MCF 10A (cell line): ENCODE data around the gene RGSL1. TPM values are rescaled to one million over a fixed set of nuclear protein-coding genes. Genes with fewer than 3 reads are reported as not detected.

Source experiments
- BruUV-seq: library from RNA; stranded (reverse); fragments of 400-500 nt; replicated peaks from 2 replicates; lab custom pipeline; 2021; lab: Mats Ljungman, UMichigan
- CTCF ChIA-PET: fragments of 300-600 bp; sonication (Branson Sonifier 250); formaldehyde crosslinking; extraction: SDS; loops from one replicate; lab custom pipeline; 2021; ENCODE audit warnings: antibody characterized with exemption, inconsistent platforms; lab: Yijun Ruan, JAX
- POLR2A ChIA-PET: fragments of 300-600, 350-650 bp; sonication (Branson Sonifier 250); formaldehyde crosslinking; extraction: SDS; loops from one replicate; lab custom pipeline; 2020; ENCODE audit warnings: antibody characterized with exemption, inconsistent platforms; lab: Yijun Ruan, JAX
- DNase-seq: peaks from one replicate; pipeline ENCODE4 v3.0.0-alpha.2; 2018; ENCODE audit not compliant: unreplicated experiment
- H3K27ac Mint-ChIP-seq: one replicate; pipeline ENCODE4 v1.8.0; 2022; ENCODE audit warnings: mild to moderate bottlenecking, low read depth, mixed read lengths; ENCODE audit not compliant: unreplicated experiment
- H3K27me3 Mint-ChIP-seq: one replicate; pipeline ENCODE4 v1.8.0; 2022; ENCODE audit warnings: mixed read lengths; ENCODE audit not compliant: insufficient read depth, unreplicated experiment
- H3K36me3 Mint-ChIP-seq: one replicate; pipeline ENCODE4 v1.8.0; 2022; ENCODE audit warnings: mild to moderate bottlenecking, moderate library complexity, mixed read lengths; ENCODE audit not compliant: insufficient read depth, unreplicated experiment
- H3K4me1 Mint-ChIP-seq: one replicate; pipeline ENCODE4 v1.8.0; 2022; ENCODE audit warnings: mixed read lengths; ENCODE audit not compliant: insufficient read depth, unreplicated experiment
- H3K4me3 Mint-ChIP-seq: one replicate; pipeline ENCODE4 v1.8.0; 2022; ENCODE audit warnings: mild to moderate bottlenecking, moderate library complexity, mixed read lengths; ENCODE audit not compliant: unreplicated experiment
- H3K9me3 Mint-ChIP-seq: one replicate; pipeline ENCODE4 v1.8.0; 2022; ENCODE audit warnings: mixed read lengths; ENCODE audit not compliant: unreplicated experiment
- intact Hi-C: fragments of 100-400 bp; cut with micrococcal nuclease; formaldehyde crosslinking; loops from 2 replicates; pipeline ENCODE4 v1.14.1; 2022
- total RNA-seq: library from RNA; stranded (reverse); gene quantifications from 2 replicates; pipeline ENCODE4 v1.2.3, GENCODE V29; 2022
- TF ChIP-seq, protein P1 (sequence below): fragments of 200-600 bp; IDR thresholded peaks from one replicate; pipeline ENCODE4 v1.8.0; 2022; ENCODE audit warnings: antibody characterized with exemption, mild to moderate bottlenecking; ENCODE audit not compliant: unreplicated experiment

RGSL1 gene
- total RNA-seq, 1 experiment from 2014 or later = not detected

DNA sequence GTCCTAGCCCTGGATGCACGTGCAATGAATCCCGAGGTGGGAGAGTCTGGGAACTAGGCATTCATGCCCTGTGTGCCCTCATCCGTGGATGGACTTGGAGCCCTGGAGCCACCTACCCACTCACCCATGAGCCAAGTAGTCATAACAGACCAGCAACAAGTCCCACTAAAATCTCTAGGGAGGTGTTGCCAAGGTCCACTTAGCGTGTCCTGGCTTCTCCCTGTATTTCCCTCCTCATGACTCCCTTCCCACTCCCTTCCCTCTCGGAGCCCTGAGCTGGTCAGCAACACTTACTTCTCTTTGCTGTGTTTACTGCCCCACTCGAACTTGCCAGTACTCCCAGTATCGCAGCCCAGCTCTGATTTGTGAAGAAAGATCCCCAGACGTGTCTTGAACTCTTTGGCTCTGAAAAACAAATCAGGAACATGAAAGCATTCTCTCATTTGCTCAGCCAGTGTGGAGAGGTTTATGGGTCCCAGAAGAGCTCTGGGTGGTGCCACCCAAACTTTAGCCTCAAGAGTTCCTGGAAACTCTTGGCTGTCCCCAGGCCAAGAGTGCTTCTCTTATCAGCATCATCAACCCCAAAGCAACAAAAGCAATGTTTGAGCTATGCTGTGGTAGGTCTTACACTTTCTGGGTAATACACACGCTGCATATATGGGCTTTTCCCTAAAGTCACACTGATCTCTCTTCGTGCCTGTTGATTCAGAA lies 153.1 kb downstream of the RGSL1 start:
- no peak for DNase-seq
- BruUV-seq = no TSS peak
- intact Hi-C loops = loop anchor here (5.0 kb wide), 1 partner anchor 79 kb away; the partner anchor contains the start of gene RGS8
- ChIA-PET POLR2A (interaction anchor here (0.6 to 10.8 kb wide), 19 partner anchors 9 to 518 kb away, joined by 3 to 151 read pairs (median 4); partner anchors contain the start of genes NPL and RNASEL), CTCF (interaction anchor here (0.5 to 23.4 kb wide), 34 partner anchors 7 to 1268 kb away, joined by 3 to 991 read pairs (median 3); partner anchors contain the start of genes NPL and RNASEL)
- TF ChIP-seq, protein P1, sequence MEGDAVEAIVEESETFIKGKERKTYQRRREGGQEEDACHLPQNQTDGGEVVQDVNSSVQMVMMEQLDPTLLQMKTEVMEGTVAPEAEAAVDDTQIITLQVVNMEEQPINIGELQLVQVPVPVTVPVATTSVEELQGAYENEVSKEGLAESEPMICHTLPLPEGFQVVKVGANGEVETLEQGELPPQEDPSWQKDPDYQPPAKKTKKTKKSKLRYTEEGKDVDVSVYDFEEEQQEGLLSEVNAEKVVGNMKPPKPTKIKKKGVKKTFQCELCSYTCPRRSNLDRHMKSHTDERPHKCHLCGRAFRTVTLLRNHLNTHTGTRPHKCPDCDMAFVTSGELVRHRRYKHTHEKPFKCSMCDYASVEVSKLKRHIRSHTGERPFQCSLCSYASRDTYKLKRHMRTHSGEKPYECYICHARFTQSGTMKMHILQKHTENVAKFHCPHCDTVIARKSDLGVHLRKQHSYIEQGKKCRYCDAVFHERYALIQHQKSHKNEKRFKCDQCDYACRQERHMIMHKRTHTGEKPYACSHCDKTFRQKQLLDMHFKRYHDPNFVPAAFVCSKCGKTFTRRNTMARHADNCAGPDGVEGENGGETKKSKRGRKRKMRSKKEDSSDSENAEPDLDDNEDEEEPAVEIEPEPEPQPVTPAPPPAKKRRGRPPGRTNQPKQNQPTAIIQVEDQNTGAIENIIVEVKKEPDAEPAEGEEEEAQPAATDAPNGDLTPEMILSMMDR = no peak
- H3K27ac Mint-ChIP-seq = peak overlapping the region; percentile 13
- no peaks in the 10 kb centered on the region for H3K36me3 Mint-ChIP-seq
- no peaks in the 10 kb centered on the region for H3K9me3 Mint-ChIP-seq
- H3K27me3 Mint-ChIP-seq = no peaks in the 10 kb centered on the region
- peaks cover 12% of the 10 kb centered on the region for H3K4me1 Mint-ChIP-seq
- H3K4me3 Mint-ChIP-seq = no peak overlapping the region

DNA sequence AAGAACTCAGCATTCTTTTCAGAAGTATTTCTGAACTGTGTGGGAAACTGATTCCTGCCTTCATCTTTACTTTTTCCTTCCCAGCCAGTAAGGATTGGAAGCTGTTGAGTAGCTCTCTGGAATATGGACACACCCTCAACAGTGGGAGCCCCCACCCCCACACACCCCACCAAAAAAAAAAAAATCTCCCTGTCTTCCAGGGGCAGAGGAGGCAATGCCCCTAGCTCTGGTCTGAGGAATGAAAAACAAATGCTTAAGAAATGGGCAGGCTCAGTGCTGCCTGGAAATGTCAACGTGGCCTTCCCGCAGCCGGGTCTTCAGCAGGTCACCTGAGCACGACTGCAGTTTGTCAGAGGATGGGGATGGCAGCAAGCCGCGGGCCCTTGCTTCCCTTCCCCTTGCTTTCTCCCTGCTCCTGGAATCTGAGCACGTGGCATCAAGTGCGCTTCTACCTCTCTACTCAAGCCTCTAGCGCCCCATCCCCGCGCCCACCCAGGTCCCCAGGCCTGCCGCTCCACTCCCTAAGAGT lies 153.8 kb downstream of the RGSL1 start:
- no peak overlapping the region for H3K4me3 Mint-ChIP-seq
- ChIA-PET POLR2A (interaction anchor here (0.6 to 10.8 kb wide), 24 partner anchors 9 to 518 kb away, joined by 3 to 151 read pairs (median 4); partner anchors contain the start of genes NPL and RNASEL), CTCF (interaction anchor here (0.6 to 23.4 kb wide), 26 partner anchors 8 to 1269 kb away, joined by 3 to 991 read pairs (median 3); partner anchors contain the start of genes NPL and RNASEL)
- no peaks in the 10 kb centered on the region for H3K36me3 Mint-ChIP-seq
- TF ChIP-seq, protein P1 = no peak
- no peaks in the 10 kb centered on the region for H3K27me3 Mint-ChIP-seq
- no peak for DNase-seq
- intact Hi-C loops = loop anchor here (5.0 kb wide), 1 partner anchor 79 kb away; the partner anchor contains the start of gene RGS8
- H3K4me1 Mint-ChIP-seq = peaks cover 12% of the 10 kb centered on the region
- no peaks in the 10 kb centered on the region for H3K9me3 Mint-ChIP-seq
- H3K27ac Mint-ChIP-seq = peak overlapping the region; percentile 13
- BruUV-seq = TSS peak; percentile 63

DNA sequence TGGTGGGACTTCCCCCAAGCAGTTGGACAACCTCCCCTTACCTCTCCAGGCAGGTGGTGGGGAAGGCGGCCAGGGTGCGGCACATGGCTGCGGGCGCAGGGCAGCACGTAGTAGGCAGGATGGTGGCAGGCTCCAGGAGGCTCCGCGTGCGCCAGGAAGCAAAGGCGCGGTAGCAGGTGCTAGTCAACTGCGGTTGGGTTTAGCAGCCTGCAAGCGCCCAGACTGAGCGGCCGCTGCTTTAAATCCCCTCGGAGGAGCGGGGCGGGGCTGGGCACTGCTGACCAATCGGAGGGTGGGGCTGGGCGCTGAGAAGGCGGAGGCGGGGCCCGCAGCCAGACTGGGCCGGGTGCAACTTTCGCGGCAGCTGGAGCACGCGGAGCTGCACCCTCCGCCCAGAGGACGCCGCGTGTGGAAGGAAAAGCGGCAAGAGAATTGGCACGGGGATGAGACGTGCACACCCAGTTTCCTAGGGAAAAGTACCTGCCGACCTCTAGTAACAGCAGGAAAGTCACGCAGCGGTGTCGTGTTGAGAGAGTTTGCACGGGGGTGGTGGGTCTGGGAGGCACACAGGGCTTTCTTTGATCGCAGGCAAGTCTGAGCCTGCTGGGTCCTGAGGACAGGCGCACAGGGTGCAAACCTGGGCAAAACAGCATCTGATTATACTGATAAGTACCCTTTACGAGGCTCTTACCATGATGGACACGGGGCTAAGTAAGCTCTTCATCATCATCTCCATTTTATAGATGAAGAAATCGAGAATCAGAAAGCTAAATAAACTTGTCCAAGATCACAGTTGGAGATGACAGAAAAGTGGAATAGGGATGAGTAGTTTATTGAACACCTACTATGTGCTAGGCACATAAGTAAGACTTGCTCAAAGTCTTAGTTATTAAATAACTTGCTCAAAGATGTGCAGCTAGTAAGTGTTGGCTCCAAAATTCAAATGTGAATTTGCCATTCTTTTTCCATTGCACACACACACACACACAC lies 154.5 kb downstream of the RGSL1 start, which contains the start of gene RGS16:
Gene RGS16 (minus strand): TSS at position 215 of the 990 bp plus-strand sequence. CDS start 130 bp downstream, at position 85.
- DNase-seq = peak; percentile 95
- POLR2A ChIA-PET = interaction anchor here (0.6 to 10.8 kb wide), 22 partner anchors 8 to 517 kb away, joined by 3 to 151 read pairs (median 4); partner anchors contain the start of genes NPL and RNASEL
- no peaks in the 10 kb centered on the region for H3K9me3 Mint-ChIP-seq
- CTCF ChIA-PET = interaction anchor here (0.6 to 23.4 kb wide), 18 partner anchors 9 to 1069 kb away, joined by 3 to 991 read pairs (median 4); partner anchors contain the start of genes NPL and RNASEL
- H3K27me3 Mint-ChIP-seq = no peaks in the 10 kb centered on the region
- H3K4me3 Mint-ChIP-seq = no peak within 1 kb of the TSS
- peak within 1 kb of the TSS; percentile 13 for H3K27ac Mint-ChIP-seq
- TF ChIP-seq, protein P1 = no peak
- H3K36me3 Mint-ChIP-seq = no peaks in the 10 kb centered on the region
- BruUV-seq = no TSS peak
- H3K4me1 Mint-ChIP-seq = peaks cover 12% of the 10 kb centered on the region
- intact Hi-C loops = loop anchor here (5.0 kb wide), 1 partner anchor 78 kb away; the partner anchor contains the start of gene RGS8
